HG03064 (cell line): Measurements from ENCODE around the gene PRAMEF33.
"Not testable (repeated sequence)": the region's sequence is repeated elsewhere in the genome, so short reads cannot be mapped to it uniquely, and the experiment has no call there.

Experiments
- ATAC-seq: cut with Tn5 transposase; IDR thresholded peaks from one replicate; pipeline ENCODE4 v1.9.1; 2021; ENCODE audit warnings: low read depth; ENCODE audit not compliant: unreplicated experiment

PRAMEF33 gene, protein sequence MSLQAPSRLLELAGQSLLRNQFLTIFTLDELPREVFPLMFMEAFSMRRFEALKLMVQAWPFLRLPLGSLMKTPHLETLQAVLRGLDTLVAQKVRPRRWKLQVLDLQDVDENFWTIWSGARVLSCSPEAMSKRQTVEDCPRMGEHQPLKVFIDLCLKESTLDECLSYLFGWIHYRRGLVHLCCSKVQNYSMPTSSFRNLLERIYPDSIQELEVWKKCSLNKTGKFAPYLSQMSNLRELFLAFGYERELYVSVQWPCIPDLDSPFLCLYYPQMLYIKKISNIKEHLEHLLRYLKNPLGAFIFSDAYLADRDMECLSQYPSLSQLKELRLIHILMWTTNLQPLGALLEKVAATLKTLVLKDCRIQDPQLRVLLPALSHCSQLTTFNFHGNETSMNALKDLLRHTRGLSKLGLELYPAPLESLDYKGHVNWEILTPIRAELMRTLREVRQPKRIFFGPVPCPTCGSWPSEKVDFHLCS

DNA sequence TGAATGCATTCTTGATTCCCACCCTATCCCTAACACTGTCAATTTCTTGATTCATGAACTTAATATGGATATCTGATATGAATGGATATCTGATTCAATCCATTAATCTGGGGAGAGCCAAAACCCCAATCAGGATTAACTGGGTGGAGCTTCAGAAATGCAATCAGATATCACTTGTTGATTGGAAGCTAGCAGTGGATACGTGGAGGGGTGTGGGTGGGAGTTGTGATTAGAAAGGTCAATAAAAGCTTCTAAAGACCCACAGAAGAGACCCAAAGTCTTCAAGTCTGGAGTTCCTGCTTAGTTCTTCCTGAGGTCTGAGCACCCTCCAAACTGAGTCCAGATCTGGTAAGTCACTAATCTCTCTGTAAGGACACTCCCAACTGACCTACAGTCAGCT lies at the start of gene PRAMEF33:
PRAMEF33 (plus strand) TSS at position 301 of the 400 bp plus-strand sequence. CDS start 2,416 bp downstream, outside the sequence.
- not testable (repeated sequence) for ATAC-seq

DNA sequence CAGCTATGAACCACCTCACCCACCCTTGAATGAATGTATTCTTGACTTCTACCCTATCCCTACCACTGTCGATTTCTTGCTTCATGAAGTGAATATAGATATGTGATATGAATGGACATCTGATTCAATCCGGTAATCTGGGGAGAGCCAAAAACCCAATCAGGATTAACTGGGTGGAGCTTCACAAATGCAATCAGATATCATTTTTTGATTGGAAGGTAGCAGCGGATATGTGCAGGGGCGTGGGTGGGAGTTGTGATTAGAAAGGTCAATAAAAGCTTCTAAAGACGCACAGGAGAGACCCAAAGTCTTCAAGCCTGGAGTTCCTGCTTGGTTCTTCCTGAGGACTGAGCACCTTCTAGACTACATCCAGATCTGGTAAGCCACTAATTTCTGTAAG lies 49.4 kb upstream of the PRAMEF33 start, which contains the start of gene PRAMEF5:
PRAMEF5 (plus strand) TSS at position 301 of the 400 bp plus-strand sequence. CDS start 5,071 bp downstream, outside the sequence.
- ATAC-seq, result not testable (repeated sequence)

GRCh38 chr1:13265124-13265523 lies 38.2 kb upstream of the PRAMEF33 start:
- not testable (repeated sequence) for ATAC-seq

GRCh38 chr1:13277016-13277415 lies 26.3 kb upstream of the PRAMEF33 start:
- not testable (repeated sequence) for ATAC-seq

DNA sequence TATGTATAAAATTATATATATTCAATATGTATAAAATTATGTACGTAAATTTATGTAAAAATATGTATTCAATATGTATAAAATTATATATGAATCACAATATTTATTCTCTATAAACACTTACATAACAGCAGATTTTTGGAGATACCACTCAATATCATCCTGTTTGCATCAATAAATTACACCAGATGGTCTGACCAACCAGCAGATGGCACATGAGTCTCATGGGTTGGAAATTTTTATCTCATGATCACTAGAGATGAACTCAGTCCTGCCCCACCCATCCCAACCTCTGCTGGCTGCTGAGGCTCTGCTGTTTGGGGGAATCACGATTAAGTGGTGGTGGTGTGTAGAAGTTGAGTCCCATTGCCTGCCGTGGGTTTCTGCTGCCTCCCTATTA lies 23.7 kb upstream of the PRAMEF33 start:
- ATAC-seq, result not testable (repeated sequence)

DNA sequence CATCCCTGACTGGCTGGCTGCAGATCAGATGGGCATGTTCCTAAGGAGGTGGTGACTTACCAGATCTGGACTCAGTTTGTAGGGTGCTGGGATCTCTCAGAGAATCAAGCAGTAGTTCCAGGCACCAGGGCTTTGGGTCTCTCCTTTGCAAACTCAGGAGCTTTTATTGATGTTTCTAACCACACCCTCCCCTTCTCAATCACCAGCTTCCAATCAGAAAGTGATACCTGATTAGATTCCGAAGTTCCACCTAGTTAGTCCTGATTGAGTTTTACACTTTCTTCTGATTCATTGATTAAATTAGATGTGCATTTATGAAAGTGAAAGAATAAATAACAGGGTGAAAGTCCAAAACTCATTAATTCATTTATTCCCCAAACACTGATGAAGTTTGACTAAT lies 18.3 kb upstream of the PRAMEF33 start, which contains the start of gene PRAMEF8:
PRAMEF8 (minus strand) TSS at position 101 of the 400 bp plus-strand sequence. CDS start 1,046 bp downstream, outside the sequence.
- not testable (repeated sequence) for ATAC-seq

GRCh38 chr1:13289030-13289429 lies 14.3 kb upstream of the PRAMEF33 start:
- not testable (repeated sequence) for ATAC-seq

- not testable (repeated sequence) for ATAC-seq
Measured at GRCh38 chr1:13297216-13297931, 6.0 kb upstream of the PRAMEF33 start.

GRCh38 chr1:13298699-13299098 lies 4.6 kb upstream of the PRAMEF33 start:
- ATAC-seq, result not testable (repeated sequence)

DNA sequence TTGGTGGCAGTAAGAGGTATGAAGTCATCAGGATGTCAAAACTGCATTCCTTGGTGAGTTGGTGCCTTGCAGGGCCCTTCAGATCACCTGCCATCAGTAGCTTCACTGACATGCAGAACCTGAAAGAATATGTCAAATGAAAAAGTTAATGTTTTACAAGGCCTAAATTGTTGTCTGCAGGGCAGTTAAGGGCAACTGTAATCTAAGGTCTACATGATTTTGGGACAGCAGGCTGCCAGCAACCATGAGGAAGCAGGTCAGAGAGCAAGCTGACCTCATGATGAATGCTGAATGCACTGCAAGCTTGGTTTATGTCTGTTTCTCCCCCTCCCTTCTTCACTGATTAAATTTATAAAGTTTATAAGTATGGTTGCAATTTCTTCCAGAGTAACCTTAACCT lies 1.1 kb upstream of the PRAMEF33 start:
- not testable (repeated sequence) for ATAC-seq

DNA sequence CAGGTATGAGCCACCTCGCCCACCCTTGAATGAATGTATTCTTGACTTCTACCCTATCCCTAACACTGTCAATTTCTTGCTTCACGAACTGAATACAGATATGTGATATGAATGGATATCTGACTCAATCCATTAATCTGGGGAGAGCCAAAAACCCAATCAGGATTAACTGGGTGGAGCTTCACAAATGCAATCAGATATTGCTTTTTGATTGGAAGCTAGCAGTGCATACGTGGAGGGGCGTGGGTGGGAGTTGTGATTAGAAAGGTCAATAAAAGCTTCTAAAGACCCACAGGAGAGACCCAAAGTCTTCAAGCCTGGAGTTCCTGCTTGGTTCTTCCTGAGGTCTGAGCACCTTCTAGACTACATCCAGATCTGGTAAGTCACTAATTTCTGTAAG lies 11.9 kb downstream of the PRAMEF33 start, which contains the start of gene PRAMEF15:
PRAMEF15 (plus strand) TSS at position 301 of the 400 bp plus-strand sequence. CDS start 2,827 bp downstream, outside the sequence.
- not testable (repeated sequence) for ATAC-seq

DNA sequence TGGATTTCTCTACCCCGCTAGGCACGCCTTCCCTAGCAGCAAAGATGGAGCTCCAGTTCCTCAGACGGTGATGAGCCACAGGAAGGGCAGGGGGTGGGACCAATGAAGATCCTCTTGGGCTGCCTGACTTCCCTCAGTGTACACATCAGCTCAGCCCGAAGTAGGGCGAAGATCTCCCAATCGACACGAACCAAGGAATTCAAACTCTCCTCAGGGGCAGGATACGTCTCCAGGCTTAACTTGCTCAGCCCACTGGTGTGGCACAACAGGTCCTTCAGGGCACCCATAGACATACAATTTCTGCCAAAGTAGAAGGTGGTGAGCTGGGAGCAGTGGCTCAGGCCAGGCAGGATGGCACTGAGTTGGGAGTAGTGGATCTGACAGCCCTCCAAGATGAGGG lies 39.2 kb downstream of the PRAMEF33 start:
- ATAC-seq, result not testable (repeated sequence)

- ATAC-seq, result not testable (repeated sequence)
Measured at GRCh38 chr1:13347034-13347433, 43.7 kb downstream of the PRAMEF33 start, which contains the start of gene PRAMEF14. PRAMEF14 (minus strand) TSS chr1:13347134; CDS start chr1:13345314, 1,820 bp downstream.

DNA sequence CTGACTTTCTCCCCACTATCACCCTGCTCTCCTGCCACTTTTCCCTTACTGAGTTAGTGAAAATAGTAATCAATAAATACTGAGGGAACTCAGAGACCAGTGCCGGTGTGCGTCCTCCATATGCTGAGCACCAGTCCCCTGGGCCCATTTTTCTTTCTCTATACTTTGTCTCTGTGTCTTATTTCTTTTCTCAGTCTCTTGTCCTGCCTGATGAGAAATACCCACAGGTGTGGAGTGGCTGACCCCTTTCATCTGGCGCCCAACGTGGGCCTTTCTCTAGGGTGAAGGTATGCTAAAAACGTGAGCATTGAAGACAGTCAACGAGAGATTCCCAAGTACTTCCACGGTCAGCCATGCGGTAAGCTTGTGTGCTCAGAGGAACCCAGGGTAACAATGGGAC lies 50.1 kb downstream of the PRAMEF33 start:
- not testable (repeated sequence) for ATAC-seq

- ATAC-seq, result not testable (repeated sequence)
Measured at GRCh38 chr1:13354475-13354874, 51.1 kb downstream of the PRAMEF33 start.

- not testable (repeated sequence) for ATAC-seq
Measured at GRCh38 chr1:13356774-13357173, 53.4 kb downstream of the PRAMEF33 start.
